ENCODE data around the gene SRP9.

The SRP9 gene

DNA sequence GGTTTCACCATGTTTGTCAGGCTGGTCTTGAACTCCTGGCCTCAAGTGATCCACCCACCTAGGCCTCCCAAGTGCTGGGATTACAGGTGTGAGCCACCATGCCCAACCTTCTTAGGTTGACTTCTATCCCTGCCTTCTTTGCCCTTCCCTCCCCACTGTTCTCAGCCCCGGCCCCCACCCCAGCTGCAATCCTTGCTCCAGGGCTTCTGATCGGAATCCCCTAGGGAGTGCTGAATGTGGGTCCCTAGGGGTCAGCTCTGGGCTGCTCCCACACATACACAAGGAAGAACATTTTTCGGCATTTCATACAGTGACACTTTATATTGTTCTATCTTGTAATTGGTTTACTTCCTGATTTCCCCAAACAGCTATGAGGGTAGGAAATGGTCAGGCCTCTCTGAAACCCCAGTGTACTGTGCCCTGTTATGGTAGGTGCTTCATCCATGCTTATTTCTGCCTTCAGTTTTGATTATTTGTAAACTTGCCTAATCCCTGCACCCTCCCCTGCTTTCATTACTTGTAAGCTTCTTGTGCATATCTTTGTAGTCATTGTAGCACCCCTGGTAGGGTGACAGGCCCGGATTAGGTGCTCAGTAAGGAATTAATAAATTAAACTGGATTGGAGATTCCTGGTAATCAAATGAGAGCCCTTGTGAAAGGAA, 5.8 kb upstream of the SRP9 start:
- ATAC-seq (ENCODE audit: insufficient read depth, low read depth) = no peak
- Histone ChIP-seq H3K4me3 (ENCODE audit: low read depth in 1 of 2, low read length in 2 of 2) (no peak overlapping the region), H3K4me1 (ENCODE audit: insufficient read depth, low read length) (peaks cover 21% of the 10 kb centered on the region), H3K27me3 (ENCODE audit: insufficient read depth, low read length, poor library complexity) (no peaks in the 10 kb centered on the region), H3K36me3 (ENCODE audit: insufficient read depth, low read length) (no peaks in the 10 kb centered on the region), H3K4me2 (ENCODE audit: insufficient read depth, low read length) (no peak overlapping the region), H4K20me1 (ENCODE audit: insufficient read depth, low read length) (no peaks in the 10 kb centered on the region), H3K79me2 (ENCODE audit: insufficient read depth, low read length) (peaks cover 3% of the 10 kb centered on the region; the same call in 1 of the 2 replicates), H2AFZ (ENCODE audit: low read depth, low read length) (no peak overlapping the region), H3K9me3 (ENCODE audit: insufficient read depth, low read length, severe bottlenecking) (no peaks in the 10 kb centered on the region), H3K27ac (ENCODE audit: low read length) (no peak overlapping the region), H3K9ac (ENCODE audit: low read depth, low read length) (no peak overlapping the region)
- no peak for TF ChIP-seq EZH2 (IDR thresholded peaks at IDR 0.05; ENCODE audit: borderline replicate concordance, low read depth, low read length, severe bottlenecking)
- TF ChIP-seq, protein P1, sequence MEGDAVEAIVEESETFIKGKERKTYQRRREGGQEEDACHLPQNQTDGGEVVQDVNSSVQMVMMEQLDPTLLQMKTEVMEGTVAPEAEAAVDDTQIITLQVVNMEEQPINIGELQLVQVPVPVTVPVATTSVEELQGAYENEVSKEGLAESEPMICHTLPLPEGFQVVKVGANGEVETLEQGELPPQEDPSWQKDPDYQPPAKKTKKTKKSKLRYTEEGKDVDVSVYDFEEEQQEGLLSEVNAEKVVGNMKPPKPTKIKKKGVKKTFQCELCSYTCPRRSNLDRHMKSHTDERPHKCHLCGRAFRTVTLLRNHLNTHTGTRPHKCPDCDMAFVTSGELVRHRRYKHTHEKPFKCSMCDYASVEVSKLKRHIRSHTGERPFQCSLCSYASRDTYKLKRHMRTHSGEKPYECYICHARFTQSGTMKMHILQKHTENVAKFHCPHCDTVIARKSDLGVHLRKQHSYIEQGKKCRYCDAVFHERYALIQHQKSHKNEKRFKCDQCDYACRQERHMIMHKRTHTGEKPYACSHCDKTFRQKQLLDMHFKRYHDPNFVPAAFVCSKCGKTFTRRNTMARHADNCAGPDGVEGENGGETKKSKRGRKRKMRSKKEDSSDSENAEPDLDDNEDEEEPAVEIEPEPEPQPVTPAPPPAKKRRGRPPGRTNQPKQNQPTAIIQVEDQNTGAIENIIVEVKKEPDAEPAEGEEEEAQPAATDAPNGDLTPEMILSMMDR (IDR thresholded peaks at IDR 0.05; ENCODE audit: borderline replicate concordance, extremely low read depth, low read length, poor library complexity, severe bottlenecking) = no peak
- no peak for DNase-seq

DNA sequence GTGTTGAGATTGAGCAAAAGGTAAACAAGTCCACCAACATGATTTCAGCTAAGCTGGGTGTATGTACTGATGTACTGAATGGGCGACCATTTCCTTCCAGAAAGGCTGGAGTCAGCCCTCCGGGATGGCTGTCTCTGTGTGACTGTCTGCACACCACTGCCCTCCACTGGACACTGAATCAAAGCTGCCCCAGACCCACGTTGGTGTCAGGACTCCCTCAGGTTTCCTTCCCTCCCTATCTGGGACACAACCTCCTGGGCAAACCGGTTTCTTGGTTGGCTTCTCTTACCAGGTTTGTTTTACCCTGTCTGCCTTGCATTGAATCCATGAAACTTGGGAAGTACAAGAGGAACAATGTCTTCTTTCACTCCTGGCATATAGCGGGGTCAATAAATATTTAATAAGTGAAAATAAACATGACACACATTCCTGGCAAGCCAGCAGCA, 5.3 kb upstream of the SRP9 start:
- Histone ChIP-seq H3K4me2 (ENCODE audit: insufficient read depth, low read length) (no peak overlapping the region), H3K79me2 (ENCODE audit: insufficient read depth, low read length) (peaks cover 9% of the 10 kb centered on the region), H3K9me3 (ENCODE audit: insufficient read depth, low read length, severe bottlenecking) (no peaks in the 10 kb centered on the region), H3K4me1 (ENCODE audit: insufficient read depth, low read length) (peaks cover 26% of the 10 kb centered on the region), H3K9ac (ENCODE audit: low read depth, low read length) (no peak overlapping the region), H3K4me3 (ENCODE audit: low read depth in 1 of 2, low read length in 2 of 2) (no peak overlapping the region), H3K27me3 (ENCODE audit: insufficient read depth, low read length, poor library complexity) (no peaks in the 10 kb centered on the region), H3K36me3 (ENCODE audit: insufficient read depth, low read length) (no peaks in the 10 kb centered on the region), H2AFZ (ENCODE audit: low read depth, low read length) (no peak overlapping the region), H3K27ac (ENCODE audit: low read length) (no peak overlapping the region), H4K20me1 (ENCODE audit: insufficient read depth, low read length) (no peaks in the 10 kb centered on the region)
- TF ChIP-seq, protein P1 (IDR thresholded peaks at IDR 0.05; ENCODE audit: borderline replicate concordance, extremely low read depth, low read length, poor library complexity, severe bottlenecking) = peak; percentile 54
- TF ChIP-seq EZH2 (IDR thresholded peaks at IDR 0.05; ENCODE audit: borderline replicate concordance, low read depth, low read length, severe bottlenecking) = no peak
- DNase-seq = peak; percentile 33
- peak; percentile 48; the same call in 1 of the 3 replicates for ATAC-seq (ENCODE audit: insufficient read depth, low read depth)

DNA sequence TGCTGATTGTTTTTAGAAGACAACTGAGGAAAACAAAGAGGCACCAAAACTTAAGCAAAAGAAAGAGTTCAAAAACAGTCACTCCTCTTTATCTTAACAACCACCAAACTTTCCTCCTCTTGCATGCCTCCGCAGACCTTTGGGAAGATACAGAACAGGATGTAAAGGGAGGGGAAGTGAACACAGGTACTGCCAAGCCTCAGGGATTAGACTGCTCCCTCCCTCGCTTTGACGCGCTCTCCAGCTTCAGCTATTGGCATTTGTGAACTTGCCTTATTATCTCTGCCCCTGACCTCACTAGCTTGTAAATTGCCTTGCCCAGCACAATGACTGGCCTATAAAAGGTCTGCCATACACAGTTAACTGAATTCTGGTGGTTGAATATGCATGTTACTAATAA, 4.8 kb upstream of the SRP9 start:
- H3K9ac ChIP-seq (ENCODE audit: low read depth, low read length) = no peak overlapping the region
- DNase-seq = no peak
- TF ChIP-seq EZH2 (IDR thresholded peaks at IDR 0.05; ENCODE audit: borderline replicate concordance, low read depth, low read length, severe bottlenecking) = no peak
- TF ChIP-seq, protein P1 (IDR thresholded peaks at IDR 0.05; ENCODE audit: borderline replicate concordance, extremely low read depth, low read length, poor library complexity, severe bottlenecking) = no peak
- no peak overlapping the region for H3K4me3 ChIP-seq (ENCODE audit: low read depth in 1 of 2, low read length in 2 of 2)
- no peaks in the 10 kb centered on the region for H3K27me3 ChIP-seq (ENCODE audit: insufficient read depth, low read length, poor library complexity)
- no peak overlapping the region for H3K4me2 ChIP-seq (ENCODE audit: insufficient read depth, low read length)
- ATAC-seq (ENCODE audit: insufficient read depth, low read depth) = no peak
- H3K4me1 ChIP-seq (ENCODE audit: insufficient read depth, low read length) = peaks cover 26% of the 10 kb centered on the region
- H4K20me1 ChIP-seq (ENCODE audit: insufficient read depth, low read length) = no peaks in the 10 kb centered on the region
- H2AFZ ChIP-seq (ENCODE audit: low read depth, low read length) = no peak overlapping the region
- H3K36me3 ChIP-seq (ENCODE audit: insufficient read depth, low read length) = no peaks in the 10 kb centered on the region; the same call in 1 of the 2 replicates
- no peaks in the 10 kb centered on the region for H3K9me3 ChIP-seq (ENCODE audit: insufficient read depth, low read length, severe bottlenecking)
- H3K27ac ChIP-seq (ENCODE audit: low read length) = no peak overlapping the region
- peaks cover 10% of the 10 kb centered on the region for H3K79me2 ChIP-seq (ENCODE audit: insufficient read depth, low read length)
